ENCODE data around the gene LCE2A. TPM values are rescaled to one million over a fixed set of nuclear protein-coding genes. Genes with fewer than 3 reads are reported as not detected.

LCE2A gene
- total and polyA plus RNA-seq, 2 of the 8 experiments (the other 6 are each of a cell fraction or from before 2014, with no cell fraction given): not detected

- TF ChIP-seq RNF2 (IDR thresholded peaks at IDR 0.05; ENCODE audit: borderline replicate concordance, low read depth, low read length, missing control alignments, poor library complexity, severe bottlenecking) (no peak), JUND (IDR thresholded peaks at IDR 0.05; ENCODE audit: low read length) (no peak)
These were observed 45.4 kb downstream of the LCE2A start (continued) for GRCh38 chr1:152743371-152744145.

Measured in H1 (cell line).